KMS-11 (cell line): ENCODE results near the gene TTLL7.
"Not testable (repeated sequence)": the region's sequence is repeated elsewhere in the genome, so short reads cannot be mapped to it uniquely, and the experiment has no call there.

Experiments
- H2AFZ ChIP-seq: fragments of 200-600 bp; sonication (generic); 2 replicates; pipeline ENCODE4 v1.6.1; 2016; ENCODE audit warnings: antibody characterized with exemption, mixed run types, low read depth
- H3K27ac ChIP-seq: fragments of 200-600 bp; sonication (generic); 2 replicates; pipeline ENCODE4 v1.6.1; 2016; ENCODE audit warnings: mild to moderate bottlenecking, mixed run types
- H3K27me3 ChIP-seq: fragments of 200-600 bp; sonication (generic); 2 replicates; pipeline ENCODE4 v1.6.1; 2017; ENCODE audit warnings: mild to moderate bottlenecking, low read depth, mixed run types, moderate library complexity; ENCODE audit not compliant: insufficient read depth
- H3K36me3 ChIP-seq: fragments of 200-600 bp; sonication (generic); 2 replicates; pipeline ENCODE4 v1.6.1; 2017; ENCODE audit warnings: mild to moderate bottlenecking, mixed run types; ENCODE audit not compliant: insufficient read depth
- H3K4me1 ChIP-seq: fragments of 200-600 bp; sonication (generic); 2 replicates; pipeline ENCODE4 v1.6.1; 2016; ENCODE audit warnings: mild to moderate bottlenecking, low read depth, mixed run types; ENCODE audit not compliant: poor library complexity, severe bottlenecking
- H3K4me2 ChIP-seq: fragments of 200-600 bp; sonication (generic); 2 replicates; pipeline ENCODE4 v1.7.0; 2016; ENCODE audit warnings: mild to moderate bottlenecking, mixed run types
- H3K4me3 ChIP-seq: fragments of 200-600 bp; sonication (generic); IDR thresholded peaks from 2 replicates; pipeline ENCODE4 v1.6.1; 2017; ENCODE audit warnings: low read depth, low read length, mixed read lengths; ENCODE audit not compliant: insufficient read depth
- H3K79me2 ChIP-seq: fragments of 200-600 bp; sonication (generic); 2 replicates; pipeline ENCODE4 v1.6.1; 2016; ENCODE audit warnings: low read depth, mixed run types; ENCODE audit not compliant: insufficient read depth
- H3K9ac ChIP-seq: fragments of 200-600 bp; sonication (generic); 2 replicates; pipeline ENCODE4 v1.6.1; 2016; ENCODE audit warnings: mild to moderate bottlenecking, mixed run types
- H4K20me1 ChIP-seq: fragments of 200-600 bp; sonication (generic); 2 replicates; pipeline ENCODE4 v1.6.1; 2016; ENCODE audit warnings: mild to moderate bottlenecking, mixed run types; ENCODE audit not compliant: insufficient read depth
- CTCF ChIP-seq: fragments of 200-600 bp; sonication (generic); conservative IDR thresholded peaks from 2 replicates; pipeline ENCODE4 v1.6.1; 2017; ENCODE audit warnings: low read depth, mild to moderate bottlenecking, antibody characterized with exemption, low read length, moderate library complexity, mixed read lengths

The TTLL7 gene

GRCh38 chr1:83919872-83920271 lies 79.1 kb downstream of the TTLL7 start:
- no peak overlapping the region for H3K27ac ChIP-seq
- no peaks in the 10 kb centered on the region for H3K4me1 ChIP-seq
- H3K79me2 ChIP-seq = no peaks in the 10 kb centered on the region
- TF ChIP-seq CTCF = no peak
- H3K4me2 ChIP-seq = no peak overlapping the region
- H3K36me3 ChIP-seq = no peaks in the 10 kb centered on the region
- H2AFZ ChIP-seq = no peak overlapping the region
- no peaks in the 10 kb centered on the region for H3K27me3 ChIP-seq
- no peak overlapping the region for H3K4me3 ChIP-seq
- no peaks in the 10 kb centered on the region for H4K20me1 ChIP-seq
- H3K9ac ChIP-seq = no peak overlapping the region

DNA sequence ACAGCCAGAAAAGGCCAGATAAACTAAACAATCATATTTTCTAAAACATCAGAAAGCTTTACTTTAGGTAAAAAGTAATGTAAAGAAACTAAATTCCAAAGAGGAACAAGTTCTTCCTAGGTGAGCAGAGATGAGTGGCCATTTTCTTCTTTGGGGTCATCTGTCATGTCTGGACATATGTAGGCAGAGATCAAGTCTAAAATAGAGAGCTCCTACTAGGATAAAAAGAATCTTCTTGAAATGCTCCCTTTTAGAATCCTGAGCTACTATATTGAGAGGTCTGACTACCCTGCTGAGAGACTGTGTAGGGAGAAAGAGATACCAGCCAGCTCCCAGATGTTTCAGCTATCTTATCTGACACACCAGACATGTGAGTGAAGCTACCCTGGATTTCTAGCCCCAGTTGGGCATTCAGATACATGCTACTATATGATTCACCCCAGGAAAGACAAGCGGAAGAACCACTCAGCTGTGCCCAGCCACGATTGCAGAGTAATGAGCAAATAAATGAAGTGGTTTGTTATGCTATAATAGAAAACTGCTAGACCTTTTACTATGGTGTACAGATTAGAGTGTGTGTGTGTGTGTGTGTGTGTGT lies 80.1 kb downstream of the TTLL7 start:
- Histone ChIP-seq H3K4me1 (no peaks in the 10 kb centered on the region), H3K36me3 (no peaks in the 10 kb centered on the region), H3K79me2 (no peaks in the 10 kb centered on the region), H3K27ac (no peak overlapping the region), H3K4me2 (no peak overlapping the region), H3K4me3 (no peak overlapping the region), H3K9ac (no peak overlapping the region), H3K27me3 (no peaks in the 10 kb centered on the region), H2AFZ (no peak overlapping the region), H4K20me1 (no peaks in the 10 kb centered on the region)
- TF ChIP-seq CTCF = no peak

GRCh38 chr1:83917959-83918358 lies 81.0 kb downstream of the TTLL7 start:
- no peak overlapping the region for H3K4me3 ChIP-seq
- no peaks in the 10 kb centered on the region for H3K27me3 ChIP-seq
- H3K4me2 ChIP-seq = no peak overlapping the region
- no peak overlapping the region for H2AFZ ChIP-seq
- H4K20me1 ChIP-seq = no peaks in the 10 kb centered on the region
- TF ChIP-seq CTCF = no peak
- H3K79me2 ChIP-seq = no peaks in the 10 kb centered on the region
- H3K4me1 ChIP-seq = no peaks in the 10 kb centered on the region
- no peak overlapping the region for H3K9ac ChIP-seq
- no peak overlapping the region for H3K27ac ChIP-seq
- no peaks in the 10 kb centered on the region for H3K36me3 ChIP-seq

- H3K4me1 ChIP-seq, H4K20me1 ChIP-seq, H3K9ac ChIP-seq, H3K27me3 ChIP-seq, H2AFZ ChIP-seq, H3K27ac ChIP-seq, H3K79me2 ChIP-seq, H3K36me3 ChIP-seq, H3K4me2 ChIP-seq, H3K4me3 ChIP-seq: not testable (repeated sequence)
Observed at GRCh38 chr1:83916094-83916493, 82.8 kb downstream of the TTLL7 start.

DNA sequence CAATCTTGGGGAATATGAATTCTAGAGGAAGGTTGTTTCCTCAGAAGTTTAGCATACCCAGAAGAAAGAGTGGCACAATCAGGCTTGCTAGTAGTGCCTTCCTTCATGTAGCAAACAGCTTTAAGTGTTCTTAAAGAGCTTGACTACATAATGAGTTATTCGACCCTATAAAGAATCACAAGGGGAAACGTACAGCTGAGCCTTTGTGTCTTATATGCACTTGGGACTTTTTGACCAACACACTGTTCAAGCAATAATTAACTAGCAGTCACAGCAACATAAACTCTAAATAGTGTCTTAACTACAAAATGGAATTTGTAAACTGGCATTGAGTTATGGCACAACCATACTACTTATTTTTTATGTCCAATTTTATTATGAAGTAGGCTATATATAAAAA lies 86.1 kb downstream of the TTLL7 start:
- no peaks in the 10 kb centered on the region for H3K36me3 ChIP-seq
- no peaks in the 10 kb centered on the region for H3K27me3 ChIP-seq
- no peaks in the 10 kb centered on the region for H3K4me1 ChIP-seq
- H3K27ac ChIP-seq = no peak overlapping the region
- H4K20me1 ChIP-seq = no peaks in the 10 kb centered on the region
- H3K4me2 ChIP-seq = no peak overlapping the region
- TF ChIP-seq CTCF = no peak
- H3K79me2 ChIP-seq = no peaks in the 10 kb centered on the region
- no peak overlapping the region for H2AFZ ChIP-seq
- no peak overlapping the region for H3K4me3 ChIP-seq
- no peak overlapping the region for H3K9ac ChIP-seq
